HG03280 (cell line): ENCODE results near the gene SLIT1.
A peak's percentile ranks its signal among the peaks of the same experiment; 100 is the strongest.

Experiments
- ATAC-seq: cut with Tn5 transposase; IDR thresholded peaks from one replicate; pipeline ENCODE4 v1.9.1; 2021; ENCODE audit warnings: mild to moderate bottlenecking, moderate library complexity; ENCODE audit not compliant: unreplicated experiment

The SLIT1 gene

GRCh38 chr10:97031459-97031858, 154.3 kb downstream of the SLIT1 start:
- no peak for ATAC-seq

- ATAC-seq: no peak
Measured at GRCh38 chr10:97030894-97031293, 154.9 kb downstream of the SLIT1 start.

GRCh38 chr10:97029271-97029670, 156.5 kb downstream of the SLIT1 start:
- no peak for ATAC-seq

GRCh38 chr10:97028832-97029178, 157.0 kb downstream of the SLIT1 start:
- ATAC-seq: no peak

- no peak for ATAC-seq
Measured at GRCh38 chr10:97028126-97028831, 157.5 kb downstream of the SLIT1 start.

GRCh38 chr10:97025613-97026242, 160.0 kb downstream of the SLIT1 start:
- no peak for ATAC-seq

GRCh38 chr10:97024168-97025073, 161.3 kb downstream of the SLIT1 start:
- no peak for ATAC-seq

GRCh38 chr10:97023401-97024167, 162.2 kb downstream of the SLIT1 start:
- ATAC-seq: no peak

GRCh38 chr10:97022616-97023015, 163.1 kb downstream of the SLIT1 start:
- no peak for ATAC-seq

- no peak for ATAC-seq
Measured at GRCh38 chr10:97020452-97021400, 165.0 kb downstream of the SLIT1 start.

- ATAC-seq: no peak
Measured at GRCh38 chr10:97019213-97019844, 166.4 kb downstream of the SLIT1 start.

- no peak for ATAC-seq
Measured at GRCh38 chr10:97018251-97019212, 167.2 kb downstream of the SLIT1 start.

- peak; percentile 7 for ATAC-seq
Measured at GRCh38 chr10:97017474-97017903, 168.3 kb downstream of the SLIT1 start.

GRCh38 chr10:97016728-97017473, 168.9 kb downstream of the SLIT1 start:
- ATAC-seq: peak; percentile 60

GRCh38 chr10:97015240-97015639, 170.5 kb downstream of the SLIT1 start:
- ATAC-seq: no peak

GRCh38 chr10:97013983-97014382, 171.8 kb downstream of the SLIT1 start:
- ATAC-seq: no peak

- no peak for ATAC-seq
Measured at GRCh38 chr10:97013568-97013967, 172.2 kb downstream of the SLIT1 start.
